Transverse colon (tissue), 4 donors: ENCODE data around the gene RNASEH1. TPM values are rescaled to one million over a fixed set of nuclear protein-coding genes. Genes with fewer than 3 reads are reported as not detected.

Experiments
- DNase-seq: peaks from one replicate; pipeline ENCODE4 v3.0.0-alpha.2; 2019
- H3K27ac ChIP-seq, 4 donors: fragments of 200-600 bp; sonication (generic); 2 replicates each; pipeline ENCODE4 v1.5.1; 2016 to 2018; ENCODE audit warnings: inconsistent platforms in 4 of 4
- H3K27me3 ChIP-seq: fragments of 200-600 bp; sonication (generic); 2 replicates; pipeline ENCODE4 v1.5.1; 2017; ENCODE audit warnings: inconsistent platforms
- H3K36me3 ChIP-seq, 4 donors: fragments of 200-600 bp; sonication (generic); 2 replicates each; pipeline ENCODE4 v1.5.1; 2017 to 2019; ENCODE audit warnings: inconsistent platforms in 4 of 4
- H3K4me1 ChIP-seq, 4 donors: fragments of 200-600 bp; sonication (generic); 2 replicates each; pipeline ENCODE4 v1.5.1; 2017 to 2020; ENCODE audit warnings: inconsistent platforms in 4 of 4
- H3K4me3 ChIP-seq, 4 donors: fragments of 200-600 bp; sonication (generic); 1 replicate in 1 of 4; 2 replicates in 3 of 4; pipeline versions ENCODE4 v1.5.1 to v1.6.1; 2017 to 2019; ENCODE audit warnings: inconsistent platforms in 4 of 4
- H3K9me3 ChIP-seq, 2 donors: fragments of 200-600 bp; sonication (generic); 2 replicates each; pipeline ENCODE4 v1.5.1; 2017 to 2019; ENCODE audit warnings: inconsistent platforms in 2 of 2
- EP300 ChIP-seq: sonication (generic); formaldehyde crosslinking; IDR thresholded peaks from one replicate; pipeline ENCODE4 v1.6.1; 2017; ENCODE audit warnings: antibody characterized with exemption, low read depth
- POLR2A ChIP-seq: fragments of 450-650 bp; IDR thresholded peaks from one replicate; pipeline ENCODE4 v1.6.1; 2016; ENCODE audit warnings: antibody characterized with exemption, mild to moderate bottlenecking, moderate library complexity
- POLR2AphosphoS5 ChIP-seq, 3 donors: sonication (generic); formaldehyde crosslinking; IDR thresholded peaks; one replicate each; pipeline ENCODE4 v1.6.1; 2016; ENCODE audit warnings: antibody characterized with exemption in 3 of 3
- WGBS, 2 donors: methylation state at CpG; one replicate each; pipeline ENCODE4 v1.1.5; 2018; ENCODE audit warnings: low coverage in 1 of 2; 5-methylcytosine and 5-hydroxymethylcytosine counted together
- in situ Hi-C, 4 donors: fragments of 200-750 bp; cut with MboI; loops; one replicate each; pipeline versions ENCODE4 v1.15.0 to v1.15.1; 2017; ENCODE audit warnings: low sequenced_read_pairs in 3 of 4, low pct_ligation_motif_present in 1 of 4, low pct_unique_long_range_greater_than_20kb in 1 of 4
- intact Hi-C: fragments of 100-400 bp; cut with DNase I; formaldehyde crosslinking; loops from one replicate; pipeline ENCODE4 v1.15.1; 2023; ENCODE audit warnings: low total_unique reads
- total RNA-seq, 4 donors: library from RNA; depleted of rRNA; stranded (reverse); fragments of >200 nt; gene quantifications; one replicate each; pipeline ENCODE4 v1.1.0, GENCODE V29; 2016
- TF ChIP-seq, protein P1 (sequence below), 5 experiments: fragments of 200-600 bp in 3 of 5; fragments of 450-650 bp in 2 of 5; sonication (generic) in 3 of 5; IDR thresholded peaks; 1 replicate in 2 of 5; 2 replicates in 3 of 5; pipeline ENCODE4 v1.5.1; 2016 to 2017; ENCODE audit warnings: antibody characterized with exemption in 5 of 5, inconsistent platforms in 3 of 5, mild to moderate bottlenecking in 2 of 5, moderate library complexity in 1 of 5

Gene RNASEH1
- total RNA-seq, 4 donors from 2014 or later: 7.4 to 12.4 (median 11.0) TPM

GRCh38 chr2:3542107-3542506 is 16.0 kb downstream of the RNASEH1 start:
- in situ Hi-C loops: no loop called here
- TF ChIP-seq EP300 (no peak), POLR2A (no peak), POLR2AphosphoS5 (IDR thresholded peaks at IDR 0.05) (no peak)
- TF ChIP-seq, protein P1, sequence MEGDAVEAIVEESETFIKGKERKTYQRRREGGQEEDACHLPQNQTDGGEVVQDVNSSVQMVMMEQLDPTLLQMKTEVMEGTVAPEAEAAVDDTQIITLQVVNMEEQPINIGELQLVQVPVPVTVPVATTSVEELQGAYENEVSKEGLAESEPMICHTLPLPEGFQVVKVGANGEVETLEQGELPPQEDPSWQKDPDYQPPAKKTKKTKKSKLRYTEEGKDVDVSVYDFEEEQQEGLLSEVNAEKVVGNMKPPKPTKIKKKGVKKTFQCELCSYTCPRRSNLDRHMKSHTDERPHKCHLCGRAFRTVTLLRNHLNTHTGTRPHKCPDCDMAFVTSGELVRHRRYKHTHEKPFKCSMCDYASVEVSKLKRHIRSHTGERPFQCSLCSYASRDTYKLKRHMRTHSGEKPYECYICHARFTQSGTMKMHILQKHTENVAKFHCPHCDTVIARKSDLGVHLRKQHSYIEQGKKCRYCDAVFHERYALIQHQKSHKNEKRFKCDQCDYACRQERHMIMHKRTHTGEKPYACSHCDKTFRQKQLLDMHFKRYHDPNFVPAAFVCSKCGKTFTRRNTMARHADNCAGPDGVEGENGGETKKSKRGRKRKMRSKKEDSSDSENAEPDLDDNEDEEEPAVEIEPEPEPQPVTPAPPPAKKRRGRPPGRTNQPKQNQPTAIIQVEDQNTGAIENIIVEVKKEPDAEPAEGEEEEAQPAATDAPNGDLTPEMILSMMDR (IDR thresholded peaks at IDR 0.05): no peak
- no peak overlapping the region for H3K4me3 ChIP-seq

GRCh38 chr2:3539836-3540235 is 18.3 kb downstream of the RNASEH1 start:
- no peak for DNase-seq
- peaks cover 0 to 11% (median 6%) of the 10 kb centered on the region in 4 donors for H3K4me1 ChIP-seq
- TF ChIP-seq EP300 (no peak), POLR2A (no peak), POLR2AphosphoS5 (IDR thresholded peaks at IDR 0.05) (no peak)
- TF ChIP-seq, protein P1 (IDR thresholded peaks at IDR 0.05): no peak
- no peaks in the 10 kb centered on the region for H3K9me3 ChIP-seq
- in situ Hi-C loops: no loop called here
- intact Hi-C loops: no loop called here
- H3K27me3 ChIP-seq: no peaks in the 10 kb centered on the region
- WGBS, 2 donors: 85 to 100% methylated on average over 3 to 9 of the region's 9 CpGs
- H3K27ac ChIP-seq: no peak overlapping the region
- no peak overlapping the region for H3K4me3 ChIP-seq
- peaks cover 0 to 26% (median 7%) of the 10 kb centered on the region in 4 donors for H3K36me3 ChIP-seq

More at GRCh38 chr2:3542107-3542506, 16.0 kb downstream of the RNASEH1 start:
- H3K27ac ChIP-seq: no peak overlapping the region
- H3K4me1 ChIP-seq: no peaks in the 10 kb centered on the region
- H3K27me3 ChIP-seq: no peaks in the 10 kb centered on the region
- no peak for DNase-seq
- no peaks in the 10 kb centered on the region for H3K9me3 ChIP-seq
- 88 to 93% methylated on average over 5 of the region's 5 CpGs for WGBS, 2 donors
- intact Hi-C loops: no loop called here
- H3K36me3 ChIP-seq: peaks cover 0 to 49% (median 18%) of the 10 kb centered on the region in 4 donors

GRCh38 chr2:3536682-3537632 is 21.2 kb downstream of the RNASEH1 start:
- 80 to 91% methylated on average over 4 to 16 of the region's 16 CpGs for WGBS, 2 donors
- intact Hi-C loops (no loop called here), in situ Hi-C loops (no loop called here)
- H3K27ac ChIP-seq: peak overlapping the region; percentile 84 to 90 (median 86)
- peaks cover 0 to 11% (median 6%) of the 10 kb centered on the region in 4 donors for H3K4me1 ChIP-seq
- H3K4me3 ChIP-seq: peak overlapping the region in 3 of 4 donors; percentile 23 to 38 (median 24)
- no peaks in the 10 kb centered on the region for H3K27me3 ChIP-seq
- no peak for DNase-seq
- no peak for TF ChIP-seq POLR2A
- no peak for TF ChIP-seq EP300
- TF ChIP-seq, protein P1 (IDR thresholded peaks at IDR 0.05): peak in 4 of 5 experiments; percentile 27 to 45 (median 37)
- no peak for TF ChIP-seq POLR2AphosphoS5 (IDR thresholded peaks at IDR 0.05)
- H3K9me3 ChIP-seq: no peaks in the 10 kb centered on the region
- peaks cover 0 to 7% (median 3%) of the 10 kb centered on the region in 4 donors for H3K36me3 ChIP-seq
